HG03103 (cell line): ENCODE data around the gene ZNF512B.
"Not testable (repeated sequence)": the region's sequence is repeated elsewhere in the genome, so short reads cannot be mapped to it uniquely, and the experiment has no call there.

Experiments used
- ATAC-seq: cut with Tn5 transposase; IDR thresholded peaks from one replicate; pipeline ENCODE4 v1.9.1; 2021; ENCODE audit warnings: low read depth; ENCODE audit not compliant: unreplicated experiment

ZNF512B gene

DNA sequence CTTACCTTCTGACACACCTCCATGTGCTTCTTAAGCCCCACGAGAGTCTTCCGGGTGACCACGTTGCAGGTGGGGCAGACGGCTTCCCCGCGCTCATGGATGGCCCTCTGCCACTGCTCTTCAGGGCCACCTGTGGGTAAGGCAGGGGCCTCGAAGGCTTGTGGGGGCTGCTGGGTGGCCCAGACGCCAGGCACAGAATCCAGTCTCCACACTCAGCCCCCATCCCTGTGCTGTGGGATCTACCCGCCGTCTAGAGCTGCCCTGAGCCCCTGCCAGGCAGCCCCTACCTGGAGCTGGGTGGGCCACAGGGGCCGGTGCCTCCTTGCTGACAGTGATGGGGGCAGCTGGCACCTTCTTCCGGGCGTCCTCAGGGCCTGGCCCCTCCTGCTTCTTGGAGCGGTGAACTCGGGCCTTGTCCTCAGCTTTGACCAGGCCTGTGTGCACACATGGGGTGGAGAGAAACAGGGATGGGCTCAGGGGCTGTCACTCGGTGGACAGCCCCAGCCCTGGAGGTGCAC lies 5.9 kb downstream of the ZNF512B start:
- no peak for ATAC-seq

DNA sequence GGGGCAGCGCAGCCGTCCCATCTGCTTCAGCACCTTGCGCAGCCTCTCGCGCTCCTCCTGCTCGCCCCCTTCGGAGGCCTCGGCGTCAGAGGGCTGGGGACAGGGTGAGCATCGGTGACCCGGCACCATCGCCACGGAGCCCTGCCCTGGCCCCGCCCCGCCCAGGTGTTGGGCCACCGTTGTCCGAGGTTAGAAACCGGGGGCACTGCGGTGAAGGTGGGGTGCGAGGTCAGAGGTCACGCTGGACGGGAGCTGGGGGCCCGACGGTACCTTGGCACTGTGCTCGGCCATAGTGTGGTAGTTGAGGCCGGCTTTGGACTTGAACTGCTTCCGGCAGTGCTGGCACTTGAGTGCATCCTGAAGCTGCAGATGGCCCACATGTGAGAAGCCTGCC lies 6.4 kb downstream of the ZNF512B start:
- no peak for ATAC-seq

GRCh38 chr20:63962426-63963347 lies 7.0 kb downstream of the ZNF512B start:
- ATAC-seq, result no peak

- ATAC-seq, result no peak
Observed at GRCh38 chr20:63961664-63962425, 7.9 kb downstream of the ZNF512B start.

GRCh38 chr20:63960654-63961621 lies 8.8 kb downstream of the ZNF512B start:
- ATAC-seq, result not testable (repeated sequence)

GRCh38 chr20:63959699-63960075 lies 10.0 kb downstream of the ZNF512B start:
- ATAC-seq, result no peak

DNA sequence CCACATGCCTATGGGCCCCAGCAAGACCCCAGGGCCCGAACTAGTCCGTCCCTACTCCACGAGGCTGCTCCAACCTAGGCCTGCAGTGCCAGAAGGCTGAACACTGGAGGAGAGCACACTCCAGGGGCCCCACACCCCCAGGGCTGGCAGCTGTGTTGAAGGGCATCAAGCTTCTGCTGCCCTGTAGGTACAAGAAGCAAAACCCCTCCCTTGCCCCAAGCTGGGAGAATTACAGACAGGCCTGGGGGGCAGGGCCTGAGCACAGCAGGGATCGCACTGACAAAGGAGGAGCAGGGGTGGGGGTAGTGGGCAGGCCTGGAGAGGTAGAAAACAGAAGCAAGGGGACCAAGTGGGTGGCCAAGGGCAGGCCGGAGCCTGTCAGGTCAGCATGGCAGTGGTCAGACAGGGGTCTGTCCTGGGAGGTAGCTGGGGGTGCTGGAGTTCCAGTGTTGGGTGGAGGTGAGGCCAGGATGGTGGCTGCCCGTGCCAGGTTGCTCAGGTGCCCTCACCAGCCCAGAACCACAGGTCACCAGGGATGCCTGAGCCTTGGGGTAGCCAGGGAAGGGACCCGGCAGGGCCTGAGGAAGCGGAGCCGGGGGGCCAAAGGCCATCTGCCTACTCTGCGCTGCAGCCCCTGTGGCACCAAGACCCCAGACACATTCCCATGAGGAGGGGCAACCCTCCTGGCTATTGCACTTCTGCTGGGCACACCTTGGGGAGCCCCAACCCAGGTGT lies 10.6 kb downstream of the ZNF512B start:
- no peak for ATAC-seq

GRCh38 chr20:63958471-63958870 lies 11.3 kb downstream of the ZNF512B start:
- ATAC-seq, result no peak

DNA sequence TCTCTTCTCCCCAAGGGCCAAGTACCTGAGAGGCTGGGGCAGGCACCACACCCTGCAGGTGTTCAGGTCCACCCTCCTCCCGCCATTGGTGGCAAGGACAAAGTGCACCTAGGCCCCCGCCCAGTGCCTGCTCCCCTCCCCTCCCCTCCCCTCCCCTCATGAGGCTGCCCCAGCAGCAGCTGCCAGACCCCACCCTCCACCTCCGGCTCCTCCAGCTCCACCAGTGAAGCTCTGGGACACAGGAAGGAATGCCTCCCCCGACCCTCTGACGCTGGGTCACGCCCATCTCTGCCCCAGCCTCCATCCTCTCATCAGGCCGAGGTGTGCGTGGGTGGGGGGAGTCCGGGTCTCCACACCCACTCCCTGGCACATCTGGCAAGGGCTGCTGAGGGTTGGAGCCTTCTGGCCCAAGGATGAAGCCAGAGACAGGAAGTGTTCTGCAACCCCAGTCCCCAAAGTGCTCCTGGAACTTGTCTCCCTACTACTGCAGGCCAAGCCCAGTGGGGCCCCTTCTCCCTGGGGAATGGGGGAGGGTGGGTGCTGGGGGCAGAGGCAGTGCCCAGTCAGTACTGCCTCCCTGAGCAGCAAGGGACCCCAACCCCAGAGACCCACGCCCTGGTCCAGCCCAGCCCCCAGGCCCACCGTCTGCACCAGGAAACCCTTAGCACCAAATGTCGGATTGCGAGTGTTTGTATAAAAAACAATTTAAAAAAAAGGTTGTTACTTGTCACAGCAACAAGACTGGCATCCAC lies 11.9 kb downstream of the ZNF512B start:
- no peak for ATAC-seq

- no peak for ATAC-seq
Observed at GRCh38 chr20:63957004-63957689, 12.6 kb downstream of the ZNF512B start.

GRCh38 chr20:63956664-63957003 lies 13.1 kb downstream of the ZNF512B start:
- no peak for ATAC-seq

- ATAC-seq, result peak; percentile 57
Observed at GRCh38 chr20:63955827-63956663, 13.7 kb downstream of the ZNF512B start, which contains the start of gene UCKL1. Gene UCKL1 (minus strand): TSS chr20:63956416. CDS start chr20:63956372, 44 bp downstream.

DNA sequence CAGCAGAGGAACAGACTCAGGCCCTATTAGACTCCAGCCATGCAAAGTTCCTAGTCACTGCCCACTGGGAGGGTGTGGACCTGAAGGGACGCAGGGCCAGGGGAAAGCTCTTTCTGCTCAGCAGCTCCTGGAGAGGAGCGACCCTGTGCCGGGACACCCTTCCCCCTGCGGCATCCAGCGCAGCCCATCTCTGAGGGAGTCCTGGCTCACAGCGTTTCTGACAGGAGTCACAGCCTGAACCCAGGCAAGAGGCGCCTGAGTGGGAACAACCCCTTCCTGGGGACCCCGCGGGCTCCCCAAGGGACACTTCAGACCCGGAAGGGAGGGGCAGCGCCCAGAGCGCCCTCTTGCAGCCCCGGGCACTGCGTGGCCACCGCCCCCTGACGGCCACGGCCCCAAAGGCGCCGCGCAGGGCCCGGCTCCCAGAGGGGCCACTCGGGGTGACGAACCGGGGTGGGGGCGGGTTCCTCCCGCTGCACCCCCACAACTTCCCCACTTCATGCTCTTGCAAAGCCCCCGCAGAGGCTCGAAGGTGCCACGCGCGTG lies 14.4 kb downstream of the ZNF512B start:
- ATAC-seq, result peak; percentile 17

- ATAC-seq, result no peak
Observed at GRCh38 chr20:63953764-63954429, 15.8 kb downstream of the ZNF512B start.

GRCh38 chr20:63952769-63953168 lies 17.0 kb downstream of the ZNF512B start:
- no peak for ATAC-seq

DNA sequence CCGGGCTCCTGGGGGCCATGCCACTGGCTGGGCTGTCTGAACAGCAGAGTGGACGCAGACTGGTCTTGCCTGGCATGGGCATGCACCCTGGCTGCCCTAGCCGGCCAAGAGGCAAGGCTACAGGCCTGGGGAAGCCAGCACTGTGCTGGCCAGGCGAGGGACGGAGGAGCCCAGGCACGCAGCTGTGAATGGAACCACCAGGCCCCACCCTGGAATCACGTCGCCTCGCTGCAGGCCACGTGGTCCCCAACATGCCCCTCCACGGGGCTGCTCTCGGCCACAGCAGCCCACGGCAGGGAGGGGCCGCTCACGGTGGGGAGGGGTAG lies 17.6 kb downstream of the ZNF512B start:
- no peak for ATAC-seq
